H1 (cell line): ENCODE data around the gene LAYN. TPM values are rescaled to one million over a fixed set of nuclear protein-coding genes. Genes with fewer than 3 reads are reported as not detected.
A peak's percentile ranks its signal among the peaks of the same experiment; 100 is the strongest.

Source experiments
- CTCF ChIA-PET: fragments of 300-600 bp; sonication (Branson Sonifier 250); formaldehyde crosslinking; loops from one replicate; lab custom pipeline; 2021; ENCODE audit not compliant: partially characterized antibody; lab: Charles Lee
- POLR2A ChIA-PET: fragments of 300-600 bp; sonication (Branson Sonifier 250); formaldehyde crosslinking; loops from one replicate; lab custom pipeline; 2021; ENCODE audit warnings: inconsistent platforms; ENCODE audit not compliant: partially characterized antibody; lab: Charles Lee
- DNase-seq, 2 experiments: peaks; one replicate each; pipeline versions ENCODE4 v3.0.0 to v3.0.0-alpha.2; 2010 to 2022; ENCODE audit warnings: low spot score in 2 of 2, low read depth in 1 of 2, mixed read lengths in 1 of 2
- FAIRE-seq: peaks from 2 replicates; lab custom pipeline; 2011; peaks lifted over from hg19 to GRCh38; lab: Jason Lieb, UNC
- H2AFZ ChIP-seq: 2 replicates; pipeline ENCODE4 v1.8.1; 2012; ENCODE audit warnings: low read length, inconsistent platforms
- H2AK5ac ChIP-seq: 2 replicates; pipeline ENCODE4 v1.6.1; 2013; ENCODE audit warnings: low read depth, low read length
- H2BK120ac ChIP-seq: replicated peaks from 2 replicates; pipeline ENCODE3; 2013; ENCODE audit warnings: low read depth, low read length, inconsistent platforms
- H2BK12ac ChIP-seq: 2 replicates; pipeline ENCODE4 v1.6.1; 2013; ENCODE audit warnings: low read depth, low read length
- H2BK15ac ChIP-seq: 2 replicates; pipeline ENCODE4 v1.6.1; 2013; ENCODE audit warnings: low read length
- H2BK20ac ChIP-seq: 2 replicates; pipeline ENCODE4 v1.6.1; 2013; ENCODE audit warnings: low read length
- H2BK5ac ChIP-seq: 2 replicates; pipeline ENCODE4 v1.6.1; 2013; ENCODE audit warnings: low read depth, low read length
- H3K14ac ChIP-seq: 2 replicates; pipeline ENCODE4 v1.6.1; 2013; ENCODE audit warnings: inconsistent platforms; ENCODE audit not compliant: insufficient read length
- H3K18ac ChIP-seq: 2 replicates; pipeline ENCODE4 v1.6.1; 2013; ENCODE audit warnings: low read length; ENCODE audit errors: extremely low read depth
- H3K23ac ChIP-seq: 2 replicates; pipeline ENCODE4 v1.6.1; 2013; ENCODE audit warnings: inconsistent platforms; ENCODE audit not compliant: insufficient read length
- H3K23me2 ChIP-seq: 2 replicates; pipeline ENCODE4 v1.6.1; 2013; ENCODE audit warnings: low read depth, low read length
- H3K27ac ChIP-seq: 2 replicates; pipeline ENCODE4 v1.6.1; 2011; ENCODE audit warnings: low read depth, low read length, inconsistent platforms
- H3K27me3 ChIP-seq, 4 experiments: replicated peaks in 1 of 4; 1 replicate in 1 of 4; 2 replicates in 3 of 4; pipeline versions ENCODE4 v1.6.1 to v1.8.1; 2011 to 2013; ENCODE audit warnings: low read length in 3 of 4, mild to moderate bottlenecking in 3 of 4, inconsistent platforms in 2 of 4, mixed read lengths in 2 of 4, moderate library complexity in 1 of 4; ENCODE audit not compliant: control insufficient read depth in 3 of 4, insufficient read depth in 3 of 4; ENCODE audit errors: extremely low read depth in 1 of 4
- H3K36me3 ChIP-seq, 4 experiments: 2 replicates each; pipeline versions ENCODE4 v1.6.1 to v1.8.1; 2011 to 2013; ENCODE audit warnings: mild to moderate bottlenecking in 4 of 4, low read length in 3 of 4, moderate library complexity in 2 of 4, control low read depth in 1 of 4, inconsistent platforms in 1 of 4; ENCODE audit not compliant: insufficient read depth in 4 of 4, control insufficient read depth in 2 of 4
- H3K4ac ChIP-seq: replicated peaks from 2 replicates; pipeline ENCODE3; 2013; ENCODE audit warnings: low read length, low read depth, mixed read lengths, inconsistent platforms; ENCODE audit not compliant: insufficient read length
- H3K4me1 ChIP-seq, 4 experiments: replicated peaks in 1 of 4; 1 replicate in 1 of 4; 2 replicates in 3 of 4; pipeline versions ENCODE4 v1.6.1 to v1.8.1; 2011 to 2013; ENCODE audit warnings: low read length in 3 of 4, inconsistent platforms in 2 of 4, mixed read lengths in 1 of 4; ENCODE audit not compliant: insufficient read depth in 4 of 4, control insufficient read depth in 3 of 4
- H3K4me2 ChIP-seq, 2 experiments: 2 replicates each; pipeline versions ENCODE4 v1.6.1 to v1.8.1; 2011 to 2013; ENCODE audit warnings: low read depth in 2 of 2, low read length in 2 of 2, control low read depth in 1 of 2, inconsistent platforms in 1 of 2, mild to moderate bottlenecking in 1 of 2; ENCODE audit not compliant: insufficient read depth in 1 of 2
- H3K4me3 ChIP-seq, 4 experiments: fragments of 200-600, 300-600 bp in 1 of 4; sonication (generic), shearing (Covaris generic), sonication (Bioruptor Twin) in 1 of 4; 2 replicates each; pipeline versions ENCODE4 v1.5.1 to v1.8.1; 2011 to 2016; ENCODE audit warnings: low read length in 4 of 4, low read depth in 3 of 4, control low read depth in 2 of 4, inconsistent platforms in 2 of 4, mild to moderate bottlenecking in 2 of 4, mixed read lengths in 1 of 4, moderate library complexity in 1 of 4; ENCODE audit not compliant: insufficient read depth in 2 of 4; ENCODE audit errors: extremely low read depth in 1 of 4
- H3K56ac ChIP-seq: replicated peaks from 2 replicates; pipeline ENCODE3; 2013; ENCODE audit warnings: low read depth, mild to moderate bottlenecking, mixed read lengths, low read length, inconsistent platforms; ENCODE audit not compliant: insufficient read length
- H3K79me1 ChIP-seq: 2 replicates; pipeline ENCODE4 v1.6.1; 2013; ENCODE audit warnings: low read depth, low read length, control low read depth
- H3K79me2 ChIP-seq, 2 experiments: 2 replicates each; pipeline versions ENCODE4 v1.6.1 to v1.8.1; 2012 to 2013; ENCODE audit warnings: low read length in 2 of 2, mild to moderate bottlenecking in 2 of 2, inconsistent platforms in 1 of 2; ENCODE audit not compliant: insufficient read depth in 2 of 2, control insufficient read depth in 1 of 2
- H3K9ac ChIP-seq, 4 experiments: replicated peaks in 1 of 4; 1 replicate in 1 of 4; 2 replicates in 3 of 4; pipeline versions ENCODE4 v1.6.1 to v1.8.1; 2011 to 2013; ENCODE audit warnings: low read depth in 3 of 4, low read length in 3 of 4, control low read depth in 2 of 4, mild to moderate bottlenecking in 2 of 4, moderate library complexity in 2 of 4, inconsistent platforms in 1 of 4; ENCODE audit errors: extremely low read depth in 1 of 4
- H3K9me3 ChIP-seq, 2 experiments: 2 replicates each; pipeline versions ENCODE4 v1.6.1 to v1.8.1; 2012 to 2013; ENCODE audit warnings: mild to moderate bottlenecking in 2 of 2, moderate library complexity in 2 of 2, control low read depth in 1 of 2, inconsistent platforms in 1 of 2, low read depth in 1 of 2, low read length in 1 of 2, mixed read lengths in 1 of 2; ENCODE audit not compliant: insufficient read depth in 2 of 2
- H4K20me1 ChIP-seq, 2 experiments: replicated peaks in 1 of 2; 2 replicates each; pipeline versions ENCODE3 to v1.8.1; 2011 to 2013; ENCODE audit warnings: inconsistent platforms in 2 of 2, low read length in 2 of 2, mild to moderate bottlenecking in 1 of 2; ENCODE audit not compliant: insufficient read depth in 2 of 2, control insufficient read depth in 1 of 2
- H4K5ac ChIP-seq: 2 replicates; pipeline ENCODE4 v1.6.1; 2013; ENCODE audit warnings: low read length, low read depth, mixed read lengths, inconsistent platforms; ENCODE audit not compliant: insufficient read length
- H4K8ac ChIP-seq: 2 replicates; pipeline ENCODE4 v1.8.0; 2013; ENCODE audit warnings: mild to moderate bottlenecking, moderate library complexity, low read length, inconsistent platforms; ENCODE audit not compliant: insufficient read depth; ENCODE audit errors: extremely low read depth
- H4K91ac ChIP-seq: replicated peaks from 2 replicates; pipeline ENCODE3; 2013; ENCODE audit warnings: low read length, mixed read lengths, inconsistent platforms; ENCODE audit not compliant: insufficient read length
- CEBPB ChIP-seq: IDR thresholded peaks from 2 replicates; pipeline ENCODE4 v1.6.1; 2012; ENCODE audit warnings: low read depth, low read length
- CHD2 ChIP-seq: IDR thresholded peaks from 2 replicates; pipeline ENCODE4 v1.6.1; 2012; ENCODE audit warnings: low read length, improper control_type of control experiment
- EZH2 ChIP-seq: fragments of 200-600 bp; sonication (generic); IDR thresholded peaks from 2 replicates; pipeline ENCODE4 v1.7.1; 2012; ENCODE audit warnings: low read depth, mild to moderate bottlenecking, moderate library complexity, low read length, inconsistent platforms; ENCODE audit not compliant: severe bottlenecking
- GABPA ChIP-seq: IDR thresholded peaks from 2 replicates; pipeline ENCODE4 v1.6.1; 2011; ENCODE audit warnings: mild to moderate bottlenecking, low read length, moderate library complexity, borderline replicate concordance; ENCODE audit not compliant: insufficient read depth
- JUND ChIP-seq: IDR thresholded peaks from 2 replicates; pipeline ENCODE4 v1.6.1; 2011; ENCODE audit warnings: mild to moderate bottlenecking, improper control_type of control experiment, low read length
- SUZ12 ChIP-seq: fragments of 200-600 bp; sonication (generic); IDR thresholded peaks from 2 replicates; pipeline ENCODE4 v1.6.1; 2012; ENCODE audit warnings: mild to moderate bottlenecking, inconsistent platforms, low read length, moderate library complexity, mixed read lengths
- WGBS, 2 experiments: shearing (Covaris generic) in 1 of 2; methylation state at CpG; one replicate each; pipeline versions ENCODE4 v1.1.6 to v1.1.7; 2013 to 2015; ENCODE audit warnings: low lambda C conversion rate in 2 of 2, mixed read lengths in 2 of 2, inconsistent platforms in 1 of 2, low coverage in 1 of 2, missing lambda C conversion rate in 1 of 2; ENCODE audit not compliant: insufficient replicate concordance in 2 of 2, insufficient coverage in 1 of 2, insufficient read length in 1 of 2; ENCODE audit errors: extremely low coverage in 1 of 2, missing lambda C conversion rate in 1 of 2; 5-methylcytosine and 5-hydroxymethylcytosine counted together
- polyA plus RNA-seq, 7 experiments: library from polyadenylated mRNA; depleted of rRNA in 3 of 7; stranded (reverse) in 5 of 7; unstranded in 2 of 7; fragments of >200 nt in 5 of 7; fragments of 200-250 nt in 2 of 7; gene quantifications; 1 replicate in 5 of 7; 2 replicates in 1 of 7; 4 replicates in 1 of 7; pipeline versions ENCODE4 v1.2.1 to v1.2.3, GENCODE V29; 2011 to 2013; ENCODE audit warnings: missing spikeins in 2 of 7, mixed read lengths in 2 of 7
- total RNA-seq: library from RNA; stranded (reverse); fragmentation: NEBNext Ultra II Directional; extraction: Animal tissue kit (Norgen Biotek cat#: 25700); gene quantifications from 2 replicates; pipeline ENCODE4 v1.2.1, GENCODE V29; 2021

Gene LAYN
- total and polyA plus RNA-seq, 2 of the 8 experiments (the other 6 are each of a cell fraction or from before 2014, with no cell fraction given), result 4.2 to 9.3 TPM

DNA sequence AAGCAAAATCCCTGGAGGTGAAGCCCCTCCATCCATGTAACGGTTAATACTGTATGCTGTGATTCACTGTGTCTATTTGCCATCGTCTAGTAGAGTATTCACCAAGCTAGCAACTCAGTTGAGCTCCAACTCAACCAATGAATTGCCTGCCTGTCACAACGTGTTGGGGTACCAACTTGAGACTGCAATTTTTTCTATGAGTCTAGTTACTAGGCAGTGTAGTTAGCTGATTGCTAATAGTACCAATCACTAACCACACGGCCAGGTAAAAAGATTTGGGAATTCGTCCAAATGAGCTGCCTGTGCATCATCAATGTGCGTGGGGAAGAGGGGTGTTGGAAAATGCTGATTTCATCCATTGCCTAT lies 27.3 kb upstream of the LAYN start:
- FAIRE-seq, result no peak
- Histone ChIP-seq H3K27ac (no peak overlapping the region), H3K9ac (no peak overlapping the region), H4K8ac (no peak overlapping the region), H3K18ac (no peak overlapping the region; the same call in 1 of the 2 replicates), H4K5ac (no peak overlapping the region), H3K4me2 (peak overlapping the region; percentile 72 to 81), H3K4me3 (peak overlapping the region; percentile 34 to 77 (median 46)), H3K23me2 (peaks cover 9% of the 10 kb centered on the region; the same call in 1 of the 2 replicates), H2BK12ac (no peak overlapping the region), H3K27me3 (peaks cover 11 to 38% (median 26%) of the 10 kb centered on the region in 4 experiments), H4K91ac (no peak overlapping the region), H3K56ac (no peak overlapping the region), H2AK5ac (no peak overlapping the region), H3K36me3 (no peaks in the 10 kb centered on the region), H4K20me1 (no peaks in the 10 kb centered on the region), H3K4ac (no peak overlapping the region), H3K79me1 (no peaks in the 10 kb centered on the region), H3K9me3 (no peaks in the 10 kb centered on the region), H3K23ac (no peak overlapping the region), H2BK20ac (no peak overlapping the region), H3K4me1 (peaks cover 0 to 10% (median 6%) of the 10 kb centered on the region in 4 experiments; a peak in 5 of 7 replicates), H3K79me2 (no peaks in the 10 kb centered on the region), H2BK120ac (no peak overlapping the region), H2BK5ac (no peak overlapping the region), H2BK15ac (no peak overlapping the region), H3K14ac (no peak overlapping the region), H2AFZ (no peak overlapping the region)
- 23% methylated on average over 6 of the region's 6 CpGs; no CpG with 5 or more reads in 1 of the 2 experiments for WGBS, 2 experiments
- POLR2A ChIA-PET, result interaction anchor here (1.3 to 1.5 kb wide), 2 partner anchors 9 to 10 kb away, joined by 3 to 4 read pairs; no protein-coding TSS in a partner anchor
- TF ChIP-seq SUZ12, result 0 out of 2 replicates have a peak, but pooled peaks have one; percentile 43
- no peak for TF ChIP-seq JUND
- TF ChIP-seq GABPA, result no peak
- no peak for TF ChIP-seq CEBPB
- TF ChIP-seq CHD2, result no peak
- peak; percentile 18 for TF ChIP-seq EZH2
- CTCF ChIA-PET, result interaction anchor here (0.6 to 3.4 kb wide), 15 partner anchors 10 to 201 kb away, joined by 3 to 22 read pairs (median 5); no protein-coding TSS in a partner anchor
- DNase-seq, result no peak
